SK-N-MC (cell line): ENCODE data around the gene SASH1.

ENCODE experiments used
- DNase-seq: peaks from one replicate; pipeline ENCODE4 v3.0.0-alpha.2; 2011; ENCODE audit warnings: low read depth, low spot score
- H3K27ac ChIP-seq: fragments of 200-600 bp; sonication (generic); 2 replicates; pipeline ENCODE4 v1.5.1; 2016; ENCODE audit warnings: mixed run types
- H3K36me3 ChIP-seq: fragments of 200-600 bp; sonication (generic); 2 replicates; pipeline ENCODE4 v1.6.1; 2017; ENCODE audit warnings: antibody characterized with exemption, low read length, mixed read lengths; ENCODE audit not compliant: insufficient read depth
- H3K4me3 ChIP-seq: fragments of 200-600 bp; sonication (generic); 2 replicates; pipeline ENCODE4 v1.5.1; 2016
- H3K9ac ChIP-seq: fragments of 200-600 bp; sonication (generic); 2 replicates; pipeline ENCODE4 v1.8.0; 2017; ENCODE audit warnings: mixed run types, mixed read lengths; ENCODE audit not compliant: insufficient read length
- H3K9me3 ChIP-seq: fragments of 200-600 bp; sonication (generic); 2 replicates; pipeline ENCODE4 v1.6.1; 2017; ENCODE audit warnings: low read depth, mild to moderate bottlenecking, antibody characterized with exemption, low read length, moderate library complexity, mixed read lengths
- EZH2 ChIP-seq: fragments of 200-600 bp; sonication (generic); IDR thresholded peaks from one replicate; pipeline ENCODE4 v1.6.1; 2017; ENCODE audit warnings: antibody characterized with exemption
- FOXP2 ChIP-seq: optimal IDR thresholded peaks from 2 replicates; pipeline ENCODE3; 2011; ENCODE audit warnings: mild to moderate bottlenecking, moderate library complexity; ENCODE audit not compliant: insufficient read depth; ENCODE audit errors: extremely low read length, control extremely low read depth
- POLR2AphosphoS5 ChIP-seq: IDR thresholded peaks from 2 replicates; pipeline ENCODE4 v1.6.1; 2012; ENCODE audit warnings: mild to moderate bottlenecking, low read depth, low read length, borderline replicate concordance

SASH1 gene

GRCh38 chr6:148538261-148539190 is 195.9 kb downstream of the SASH1 start:
- TF ChIP-seq FOXP2 (no peak), EZH2 (no peak), POLR2AphosphoS5 (no peak)
- no peak for DNase-seq
- Histone ChIP-seq H3K9me3 (no peaks in the 10 kb centered on the region), H3K9ac (no peak overlapping the region), H3K4me3 (no peak overlapping the region), H3K27ac (no peak overlapping the region), H3K36me3 (peaks cover 56% of the 10 kb centered on the region)

DNA sequence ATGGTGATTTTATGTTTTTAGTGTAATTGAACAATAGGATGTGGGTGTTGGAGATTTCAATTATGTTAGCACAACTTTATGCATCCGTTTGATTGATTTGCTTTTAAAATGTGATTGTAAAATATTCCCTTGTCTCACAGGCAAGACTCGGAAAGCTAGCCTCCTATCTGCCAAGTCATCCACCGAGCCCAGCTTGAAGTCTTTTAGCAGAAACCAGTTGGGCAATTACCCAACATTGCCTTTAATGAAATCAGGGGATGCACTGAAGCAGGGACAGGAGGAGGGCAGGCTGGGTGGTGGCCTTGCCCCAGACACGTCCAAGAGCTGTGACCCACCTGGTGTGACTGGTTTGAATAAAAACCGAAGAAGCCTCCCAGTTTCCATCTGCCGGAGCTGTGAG is 200.9 kb downstream of the SASH1 start:
- Histone ChIP-seq H3K27ac (no peak overlapping the region), H3K9ac (no peak overlapping the region), H3K9me3 (no peaks in the 10 kb centered on the region), H3K36me3 (peaks cover 73% of the 10 kb centered on the region), H3K4me3 (no peak overlapping the region)
- DNase-seq: no peak
- TF ChIP-seq POLR2AphosphoS5: no peak
- no peak for TF ChIP-seq EZH2
- no peak for TF ChIP-seq FOXP2

DNA sequence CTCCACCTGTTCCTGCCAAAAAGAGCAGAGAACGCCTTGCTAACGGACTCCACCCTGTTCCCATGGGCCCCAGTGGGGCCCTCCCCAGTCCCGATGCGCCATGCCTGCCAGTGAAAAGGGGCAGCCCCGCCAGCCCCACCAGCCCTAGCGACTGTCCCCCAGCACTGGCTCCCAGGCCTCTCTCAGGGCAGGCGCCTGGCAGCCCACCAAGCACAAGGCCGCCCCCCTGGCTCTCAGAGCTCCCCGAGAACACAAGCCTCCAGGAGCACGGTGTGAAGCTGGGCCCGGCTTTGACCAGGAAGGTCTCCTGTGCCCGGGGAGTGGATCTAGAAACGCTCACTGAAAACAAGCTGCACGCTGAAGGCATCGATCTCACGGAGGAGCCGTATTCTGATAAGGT is 201.8 kb downstream of the SASH1 start:
- Histone ChIP-seq H3K36me3 (peaks cover 77% of the 10 kb centered on the region), H3K27ac (no peak overlapping the region), H3K4me3 (no peak overlapping the region), H3K9ac (no peak overlapping the region), H3K9me3 (no peaks in the 10 kb centered on the region)
- DNase-seq: no peak
- TF ChIP-seq EZH2 (no peak), POLR2AphosphoS5 (no peak), FOXP2 (no peak)

DNA sequence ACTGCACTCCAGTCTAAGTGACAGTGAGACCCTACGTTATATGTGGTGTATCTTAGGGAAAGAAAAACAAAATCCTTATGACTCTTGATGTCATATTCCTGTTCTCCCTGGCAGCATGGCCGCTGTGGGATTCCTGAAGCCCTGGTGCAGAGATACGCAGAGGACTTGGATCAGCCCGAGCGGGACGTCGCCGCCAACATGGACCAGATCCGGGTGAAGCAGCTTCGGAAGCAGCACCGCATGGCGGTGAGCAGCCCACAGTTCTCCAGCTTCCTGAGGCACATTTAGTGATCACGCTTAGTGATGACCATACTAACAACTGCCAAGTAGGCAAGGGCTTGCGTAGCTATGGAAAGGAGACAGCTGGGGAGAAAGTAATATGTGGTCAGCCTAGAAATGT is 203.3 kb downstream of the SASH1 start:
- no peak for TF ChIP-seq POLR2AphosphoS5
- no peak for TF ChIP-seq EZH2
- no peak for TF ChIP-seq FOXP2
- peaks cover 63% of the 10 kb centered on the region for H3K36me3 ChIP-seq
- H3K27ac ChIP-seq: no peak overlapping the region
- no peak for DNase-seq
- no peak overlapping the region for H3K4me3 ChIP-seq
- no peak overlapping the region for H3K9ac ChIP-seq
- no peaks in the 10 kb centered on the region for H3K9me3 ChIP-seq

DNA sequence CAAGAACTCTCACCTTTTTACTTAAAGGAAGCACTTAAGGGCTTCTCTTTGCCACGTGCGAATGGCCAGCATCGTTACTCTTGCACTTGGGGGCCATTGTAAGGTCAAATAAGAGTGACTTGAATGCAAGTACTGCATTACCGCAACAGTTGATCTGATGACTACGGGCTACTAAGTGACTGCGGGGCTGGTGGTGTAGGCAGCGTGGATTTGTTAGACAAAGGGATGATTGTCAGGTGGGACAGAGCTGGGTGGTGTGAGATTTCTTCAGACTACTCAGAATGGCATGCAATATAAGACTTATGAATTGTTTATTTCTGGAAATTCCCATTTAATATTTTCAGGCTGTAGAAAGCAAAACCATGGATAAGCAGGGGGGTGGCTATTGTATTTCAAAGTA is 204.5 kb downstream of the SASH1 start:
- H3K4me3 ChIP-seq: no peak overlapping the region
- no peaks in the 10 kb centered on the region for H3K9me3 ChIP-seq
- no peak overlapping the region for H3K9ac ChIP-seq
- peaks cover 60% of the 10 kb centered on the region for H3K36me3 ChIP-seq
- TF ChIP-seq POLR2AphosphoS5 (no peak), EZH2 (no peak), FOXP2 (no peak)
- no peak overlapping the region for H3K27ac ChIP-seq
- DNase-seq: no peak

- H3K27ac ChIP-seq: no peak overlapping the region
- H3K4me3 ChIP-seq: no peak overlapping the region
- no peaks in the 10 kb centered on the region for H3K9me3 ChIP-seq
- TF ChIP-seq FOXP2 (no peak), POLR2AphosphoS5 (no peak), EZH2 (no peak)
- DNase-seq: no peak
- no peak overlapping the region for H3K9ac ChIP-seq
- H3K36me3 ChIP-seq: peaks cover 54% of the 10 kb centered on the region
Measured at GRCh38 chr6:148548065-148548748, 205.6 kb downstream of the SASH1 start.

- no peak overlapping the region for H3K27ac ChIP-seq
- no peak overlapping the region for H3K9ac ChIP-seq
- DNase-seq: no peak
- TF ChIP-seq POLR2AphosphoS5: no peak
- no peak for TF ChIP-seq FOXP2
- TF ChIP-seq EZH2: no peak
- peaks cover 48% of the 10 kb centered on the region; the same call in 1 of the 2 replicates for H3K36me3 ChIP-seq
- H3K9me3 ChIP-seq: no peaks in the 10 kb centered on the region
- no peak overlapping the region for H3K4me3 ChIP-seq
Measured at GRCh38 chr6:148548749-148549140, 206.1 kb downstream of the SASH1 start.

DNA sequence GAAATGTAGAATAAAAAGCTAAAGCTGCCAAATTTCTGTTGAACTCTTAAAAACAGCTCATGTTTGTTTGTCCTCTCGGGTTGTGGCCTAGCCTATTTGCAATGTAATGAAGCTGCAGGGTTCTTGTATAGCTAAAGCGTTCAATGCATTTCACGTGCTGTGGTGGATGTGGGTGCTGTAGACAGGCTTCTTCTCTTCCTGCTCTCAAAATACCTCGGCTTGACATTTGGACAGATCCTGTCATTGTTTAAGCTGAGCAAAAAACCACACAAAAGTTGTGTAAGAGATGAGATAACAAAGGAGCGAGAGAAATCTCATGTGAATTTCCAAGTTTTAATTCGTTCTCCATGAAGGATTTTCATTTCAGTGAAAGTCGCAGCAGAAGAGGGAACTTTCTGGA is 207.9 kb downstream of the SASH1 start:
- Histone ChIP-seq H3K9ac (no peak overlapping the region), H3K27ac (no peak overlapping the region), H3K9me3 (no peaks in the 10 kb centered on the region), H3K4me3 (no peak overlapping the region), H3K36me3 (peaks cover 32% of the 10 kb centered on the region; the same call in 1 of the 2 replicates)
- TF ChIP-seq EZH2: no peak
- no peak for TF ChIP-seq FOXP2
- TF ChIP-seq POLR2AphosphoS5: no peak
- no peak for DNase-seq
